ENCODE results near the gene RPS15. TPM values are rescaled to one million over a fixed set of nuclear protein-coding genes. Genes with fewer than 3 reads are reported as not detected.

The RPS15 gene
- total and polyA plus RNA-seq, 2 donors (not counting 3 experiments of a cell fraction or from before 2014, with no cell fraction given), result 1,260 to 3,270 TPM

DNA sequence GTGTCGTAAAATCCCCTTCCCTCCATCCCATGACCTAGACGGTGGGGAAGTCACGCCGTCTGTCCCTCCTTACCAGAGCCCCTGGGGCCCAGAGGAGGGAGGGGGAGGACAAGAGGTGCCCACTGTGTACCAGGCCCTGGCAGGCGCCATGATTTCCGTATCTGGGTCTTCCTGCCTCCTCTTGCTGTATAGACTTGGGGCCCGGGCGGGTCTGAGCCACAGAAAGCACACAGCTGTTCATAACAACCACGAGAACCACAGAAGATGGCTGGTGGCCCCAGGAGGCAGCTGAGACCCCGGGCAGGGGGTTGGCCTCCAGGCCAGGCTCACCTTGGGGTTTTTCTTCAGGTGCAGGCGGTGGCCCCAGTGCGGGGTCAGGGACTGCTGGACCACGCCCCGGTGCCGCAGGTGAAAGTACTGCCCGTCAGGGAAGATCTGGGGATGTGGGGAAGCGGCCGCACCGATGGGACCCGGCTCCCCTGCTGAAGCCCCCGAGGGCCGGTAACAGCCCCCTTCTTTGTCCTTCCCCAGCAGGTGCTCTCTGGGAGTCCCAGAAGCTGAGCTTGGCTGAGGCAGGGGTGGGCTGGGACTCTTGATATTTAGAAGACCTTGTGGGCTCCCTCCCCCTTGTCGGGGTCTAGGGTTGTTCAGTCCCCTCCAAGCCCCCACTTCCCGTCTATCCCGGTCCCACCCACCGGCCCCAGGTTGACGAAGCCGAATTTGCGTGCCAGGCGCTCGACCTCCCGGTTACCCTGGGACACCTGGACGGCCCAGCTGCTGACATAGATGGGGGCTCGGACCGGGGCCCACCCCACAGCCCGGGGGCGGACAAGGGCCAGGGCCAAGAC, 51.5 kb downstream of the RPS15 start:
- Histone ChIP-seq H3K4me2 (ENCODE audit: insufficient read depth, low read length) (peak overlapping the region; percentile 37), H3K27ac (ENCODE audit: insufficient read depth, low read depth, low read length) (no peak overlapping the region), H3K9me1 (replicated peaks; ENCODE audit: control insufficient read depth, extremely low read depth, insufficient read depth, low read length) (no peaks in the 10 kb centered on the region), H4K20me1 (replicated peaks; ENCODE audit: control insufficient read depth, extremely low read depth, insufficient read depth, low read length) (no peaks in the 10 kb centered on the region), H3K79me2 (ENCODE audit: control insufficient read depth, insufficient read depth, low read length) (no peaks in the 10 kb centered on the region), H3K9me3 (replicated peaks; ENCODE audit: control insufficient read depth, insufficient read depth, low read length) (no peaks in the 10 kb centered on the region), H3K4me3 (replicated peaks in 1 of 3; ENCODE audit: insufficient read depth in 1 of 3, low read depth in 1 of 3, low read length in 3 of 3) (peak overlapping the region; percentile 9 to 51 (median 11)), H3K4me1 (ENCODE audit: control insufficient read depth, extremely low read depth, insufficient read depth, low read length) (peaks cover 10% of the 10 kb centered on the region), H3K27me3 (ENCODE audit: control insufficient read depth in 2 of 2, insufficient read depth in 2 of 2, low read length in 2 of 2) (peaks cover 0 to 6% of the 10 kb centered on the region in 2 experiments), H3K9ac (replicated peaks; ENCODE audit: extremely low read depth, insufficient read depth, low read length) (no peak overlapping the region), H3K36me3 (ENCODE audit: control insufficient read depth in 2 of 2, extremely low read depth in 1 of 2, insufficient read depth in 2 of 2, low read length in 2 of 2) (no peaks in the 10 kb centered on the region), H2AFZ (ENCODE audit: low read depth, low read length) (peak overlapping the region; percentile 66)
- intact Hi-C loops (cut with micrococcal nuclease), result loop anchor here (1.0 to 2.0 kb wide), 2 partner anchors 10 to 19 kb away; partner anchors contain the start of gene C19orf25
- ChIA-PET POLR2A (no interaction called here), CTCF (interaction anchor here (2.0 kb wide), 1 partner anchor 13 kb away, joined by 8 read pairs; no protein-coding TSS in a partner anchor)
- FAIRE-seq (no peak), DNase-seq (ENCODE audit: low read depth, low spot score) (no peak)
- dilution Hi-C loops (cut with MboI; ENCODE audit: extremely low pct_ligation_motif_present, low sequenced_read_pairs), result no loop called here
- BruUV-seq (replicated peaks), result no TSS peak
- TF ChIP-seq FOS (IDR thresholded peaks at IDR 0.05; ENCODE audit: borderline replicate concordance, insufficient read depth, low read length) (no peak), GATA2 (IDR thresholded peaks at IDR 0.05; ENCODE audit: insufficient read depth, insufficient read length, low read depth, low read length) (no peak), MYC (IDR thresholded peaks at IDR 0.05; ENCODE audit: low read depth, low read length) (no peak), EZH2 (IDR thresholded peaks at IDR 0.05; ENCODE audit: borderline replicate concordance, low read depth, low read length, severe bottlenecking) (no peak), POLR2A (IDR thresholded peaks at IDR 0.05; ENCODE audit: low read depth, low read length) (peak; percentile 20)
- TF ChIP-seq, protein P1, sequence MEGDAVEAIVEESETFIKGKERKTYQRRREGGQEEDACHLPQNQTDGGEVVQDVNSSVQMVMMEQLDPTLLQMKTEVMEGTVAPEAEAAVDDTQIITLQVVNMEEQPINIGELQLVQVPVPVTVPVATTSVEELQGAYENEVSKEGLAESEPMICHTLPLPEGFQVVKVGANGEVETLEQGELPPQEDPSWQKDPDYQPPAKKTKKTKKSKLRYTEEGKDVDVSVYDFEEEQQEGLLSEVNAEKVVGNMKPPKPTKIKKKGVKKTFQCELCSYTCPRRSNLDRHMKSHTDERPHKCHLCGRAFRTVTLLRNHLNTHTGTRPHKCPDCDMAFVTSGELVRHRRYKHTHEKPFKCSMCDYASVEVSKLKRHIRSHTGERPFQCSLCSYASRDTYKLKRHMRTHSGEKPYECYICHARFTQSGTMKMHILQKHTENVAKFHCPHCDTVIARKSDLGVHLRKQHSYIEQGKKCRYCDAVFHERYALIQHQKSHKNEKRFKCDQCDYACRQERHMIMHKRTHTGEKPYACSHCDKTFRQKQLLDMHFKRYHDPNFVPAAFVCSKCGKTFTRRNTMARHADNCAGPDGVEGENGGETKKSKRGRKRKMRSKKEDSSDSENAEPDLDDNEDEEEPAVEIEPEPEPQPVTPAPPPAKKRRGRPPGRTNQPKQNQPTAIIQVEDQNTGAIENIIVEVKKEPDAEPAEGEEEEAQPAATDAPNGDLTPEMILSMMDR (IDR thresholded peaks at IDR 0.05; ENCODE audit: extremely low read depth in 1 of 2, insufficient read depth in 1 of 2, low read depth in 1 of 2, low read length in 2 of 2), result no peak

Other genes starting within 250 kb of the RPS15 start
- gene STK11, start 232.6 kb upstream of the RPS15 start, total RNA-seq, result 67.1 and 75.4 TPM in 2 replicates
- gene STK11, start 232.6 kb upstream of the RPS15 start, polyA plus RNA-seq, result 39.4 and 48.3 TPM in 2 replicates
- 9.2 and 9.6 TPM in 2 replicates for gene CBARP, start 200.4 kb upstream of the RPS15 start, total RNA-seq
- 3.5 and 4.4 TPM in 2 replicates for gene CBARP, start 200.4 kb upstream of the RPS15 start, polyA plus RNA-seq
- gene ATP5F1D, start 196.6 kb upstream of the RPS15 start, total RNA-seq, result 190 and 192 TPM in 2 replicates
- 167 and 236 TPM in 2 replicates for gene ATP5F1D, start 196.6 kb upstream of the RPS15 start, polyA plus RNA-seq
- gene MIDN, start 189.8 kb upstream of the RPS15 start, total RNA-seq, result 85.9 and 107 TPM in 2 replicates
- gene MIDN, start 189.8 kb upstream of the RPS15 start, polyA plus RNA-seq, result 20.0 and 23.6 TPM in 2 replicates
- 225 and 229 TPM in 2 replicates for gene CIRBP, start 169.1 kb upstream of the RPS15 start, total RNA-seq
- 267 and 439 TPM in 2 replicates for gene CIRBP, start 169.1 kb upstream of the RPS15 start, polyA plus RNA-seq
- gene FAM174C, start 162.9 kb upstream of the RPS15 start, total RNA-seq, result 46.7 and 47.5 TPM in 2 replicates
- gene FAM174C, start 162.9 kb upstream of the RPS15 start, polyA plus RNA-seq, result 83.9 and 127 TPM in 2 replicates
- gene EFNA2, start 152.5 kb upstream of the RPS15 start, total RNA-seq, result 1.1 and 2.5 TPM in 2 replicates
- gene EFNA2, start 152.5 kb upstream of the RPS15 start, polyA plus RNA-seq, result 0.52 and 0.99 TPM in 2 replicates
- gene NDUFS7, start 54.5 kb upstream of the RPS15 start, total RNA-seq, result 95.8 and 101 TPM in 2 replicates
- 224 and 352 TPM in 2 replicates for gene NDUFS7, start 54.5 kb upstream of the RPS15 start, polyA plus RNA-seq
- 20.0 and 22.1 TPM in 2 replicates for gene GAMT, start 36.9 kb upstream of the RPS15 start, total RNA-seq
- gene GAMT, start 36.9 kb upstream of the RPS15 start, polyA plus RNA-seq, result 36.9 and 46.8 TPM in 2 replicates
- gene DAZAP1, start 30.8 kb upstream of the RPS15 start, total RNA-seq, result 177 and 187 TPM in 2 replicates
- 50.1 and 51.5 TPM in 2 replicates for gene DAZAP1, start 30.8 kb upstream of the RPS15 start, polyA plus RNA-seq
- 0.04 and 0.23 TPM in 2 replicates for gene APC2, start 11.7 kb downstream of the RPS15 start, total RNA-seq
- gene APC2, start 11.7 kb downstream of the RPS15 start, polyA plus RNA-seq, result 0.01 and 0.05 TPM in 2 replicates
- gene C19orf25, start 40.8 kb downstream of the RPS15 start, total RNA-seq, result 28.0 and 29.0 TPM in 2 replicates
- gene C19orf25, start 40.8 kb downstream of the RPS15 start, polyA plus RNA-seq, result 34.6 and 40.3 TPM in 2 replicates
- gene PCSK4, start 52.0 kb downstream of the RPS15 start, total RNA-seq, result 0.92 and 1.2 TPM in 2 replicates
- gene PCSK4, start 52.0 kb downstream of the RPS15 start, polyA plus RNA-seq, result 1.7 TPM in 2 replicates
- gene REEP6, start 52.8 kb downstream of the RPS15 start, total RNA-seq, result 1.5 and 1.8 TPM in 2 replicates
- 1.3 and 1.5 TPM in 2 replicates for gene REEP6, start 52.8 kb downstream of the RPS15 start, polyA plus RNA-seq
- gene ADAMTSL5, start 74.6 kb downstream of the RPS15 start, total RNA-seq, result not detected in 2 replicates
- 0.07 TPM in 1 of 2 replicates, not detected in the other for gene ADAMTSL5, start 74.6 kb downstream of the RPS15 start, polyA plus RNA-seq
- gene PLK5, start 85.7 kb downstream of the RPS15 start, total RNA-seq, result not detected in 2 replicates
- gene PLK5, start 85.7 kb downstream of the RPS15 start, polyA plus RNA-seq, result not detected in 2 replicates
- gene MEX3D, start 129.9 kb downstream of the RPS15 start, total RNA-seq, result 96.7 and 98.5 TPM in 2 replicates
- 30.0 and 45.7 TPM in 2 replicates for gene MEX3D, start 129.9 kb downstream of the RPS15 start, polyA plus RNA-seq
- gene MBD3, start 154.5 kb downstream of the RPS15 start, total RNA-seq, result 120 and 121 TPM in 2 replicates
- 96.8 and 115 TPM in 2 replicates for gene MBD3, start 154.5 kb downstream of the RPS15 start, polyA plus RNA-seq
- gene UQCR11, start 167.1 kb downstream of the RPS15 start, total RNA-seq, result 210 and 223 TPM in 2 replicates
- 165 and 262 TPM in 2 replicates for gene UQCR11, start 167.1 kb downstream of the RPS15 start, polyA plus RNA-seq
- 193 and 197 TPM in 2 replicates for gene TCF3, start 214.2 kb downstream of the RPS15 start, total RNA-seq
- gene TCF3, start 214.2 kb downstream of the RPS15 start, polyA plus RNA-seq, result 147 and 202 TPM in 2 replicates